Measurements from ENCODE around the gene TAOK2.
"Not testable (repeated sequence)": the region's sequence is repeated elsewhere in the genome, so short reads cannot be mapped to it uniquely, and the experiment has no call there.

Gene TAOK2

DNA sequence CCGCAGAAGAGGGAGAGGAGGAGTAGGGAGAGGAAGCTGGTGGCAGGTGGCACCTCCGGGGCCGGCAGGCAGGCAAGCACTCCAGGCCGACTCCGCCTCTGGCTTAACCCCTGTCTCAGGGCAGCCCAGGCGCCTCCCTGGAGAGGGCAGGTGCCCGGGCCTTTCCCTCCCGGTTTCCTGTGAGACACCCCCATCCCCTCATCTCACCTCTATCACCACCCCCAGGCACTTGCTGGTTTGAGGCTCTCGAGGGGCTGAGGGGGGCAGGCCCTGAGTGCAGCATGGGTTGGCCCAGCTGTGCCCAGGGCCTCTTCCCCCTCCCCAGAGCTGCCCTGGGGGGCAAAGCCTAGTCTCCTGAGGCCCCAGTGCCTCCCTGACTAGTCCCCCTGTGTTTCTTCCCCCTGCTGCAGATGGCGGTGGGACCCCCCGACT, 31.2 kb downstream of the TAOK2 start:
- DNase-seq = no peak

DNA sequence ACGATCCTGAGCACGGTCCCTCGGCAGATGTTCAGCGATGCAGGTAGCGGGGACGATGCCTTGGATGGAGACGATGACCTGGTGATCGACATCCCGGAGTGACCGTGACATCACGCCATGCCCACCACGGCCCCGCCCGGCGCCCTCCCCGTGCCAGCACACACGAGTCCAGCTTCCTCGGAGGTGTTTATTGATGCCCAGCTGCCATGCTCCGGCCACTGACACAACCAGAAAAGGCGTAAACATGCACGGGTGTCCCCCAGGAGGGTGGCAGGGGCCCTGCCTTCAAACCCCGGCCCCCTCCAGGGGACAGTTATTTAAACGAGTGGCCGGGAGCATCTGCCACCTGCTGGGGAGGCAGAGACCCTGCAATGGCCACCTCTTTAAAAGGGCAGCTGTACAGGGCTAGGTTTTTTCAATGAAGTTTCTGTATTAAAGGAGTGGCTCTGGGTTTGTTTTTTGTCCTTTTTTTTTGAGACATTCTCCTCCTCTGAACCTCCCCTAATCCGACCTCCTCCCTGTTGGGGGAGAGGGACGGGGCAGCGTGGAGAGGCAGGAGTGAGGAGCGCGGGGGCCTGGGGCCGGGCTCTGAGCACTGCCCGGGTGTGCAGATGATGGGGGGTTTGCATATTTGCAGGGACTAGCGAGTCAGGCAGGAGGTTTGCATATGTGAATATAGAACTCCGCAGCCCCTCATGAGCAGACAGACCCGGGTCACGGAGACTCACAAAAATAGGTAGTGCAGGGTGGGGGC, 31.9 kb downstream of the TAOK2 start:
- DNase-seq = peak; percentile 44

DNA sequence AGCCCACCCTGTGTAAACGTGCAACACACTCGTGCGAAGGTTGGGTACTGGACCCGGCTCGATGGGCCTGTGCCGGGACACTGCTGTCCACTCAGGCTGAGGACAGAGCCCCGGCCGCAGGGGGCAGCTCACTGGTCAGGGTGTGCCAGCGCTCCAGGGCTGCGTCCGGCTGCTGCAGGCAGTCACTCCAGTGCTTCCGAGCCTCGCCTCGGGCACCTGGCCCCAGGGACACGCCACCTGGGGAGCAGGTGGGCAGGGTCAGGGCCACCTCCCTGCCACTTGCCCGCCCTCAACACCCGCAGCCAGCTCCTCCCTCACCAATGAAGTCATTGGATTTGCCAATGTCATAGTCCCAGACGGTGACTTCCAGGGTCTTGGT, 32.4 kb downstream of the TAOK2 start:
- DNase-seq = no peak

DNA sequence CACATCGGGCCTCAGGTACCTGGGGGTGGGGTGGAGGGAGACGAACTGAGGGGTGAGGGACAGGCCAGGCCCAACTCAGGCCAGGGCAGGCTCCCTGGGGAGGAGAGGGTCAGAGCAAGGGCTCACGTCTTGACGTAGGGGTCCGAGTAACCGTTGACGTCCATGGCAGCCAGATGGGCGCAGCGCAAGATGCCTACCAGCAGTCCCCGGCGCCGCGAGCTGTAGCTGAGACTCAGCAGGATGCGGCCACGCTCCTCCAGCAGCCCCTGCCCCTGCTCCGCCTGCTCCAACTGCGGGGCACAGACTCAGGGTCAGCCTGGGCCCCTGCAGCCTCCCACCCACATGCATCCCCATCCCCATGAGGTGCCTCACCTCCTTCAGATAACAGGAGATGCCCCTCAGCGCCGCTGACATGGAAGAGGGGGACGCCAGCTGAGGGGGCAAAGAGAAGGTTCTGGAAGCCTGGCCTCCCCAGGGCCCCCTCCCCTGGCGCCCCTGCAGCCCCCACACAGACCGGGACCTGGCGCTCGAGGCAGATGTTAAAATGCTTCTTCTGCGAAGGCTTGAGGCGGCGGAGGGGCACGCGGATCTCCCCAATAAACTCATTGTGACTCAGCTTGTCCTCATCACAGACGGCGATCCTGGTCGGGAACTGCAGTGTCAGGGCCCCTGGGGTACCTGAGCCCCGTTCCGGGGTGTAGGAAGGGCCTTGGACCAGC, 33.1 kb downstream of the TAOK2 start:
- no peak for DNase-seq

DNA sequence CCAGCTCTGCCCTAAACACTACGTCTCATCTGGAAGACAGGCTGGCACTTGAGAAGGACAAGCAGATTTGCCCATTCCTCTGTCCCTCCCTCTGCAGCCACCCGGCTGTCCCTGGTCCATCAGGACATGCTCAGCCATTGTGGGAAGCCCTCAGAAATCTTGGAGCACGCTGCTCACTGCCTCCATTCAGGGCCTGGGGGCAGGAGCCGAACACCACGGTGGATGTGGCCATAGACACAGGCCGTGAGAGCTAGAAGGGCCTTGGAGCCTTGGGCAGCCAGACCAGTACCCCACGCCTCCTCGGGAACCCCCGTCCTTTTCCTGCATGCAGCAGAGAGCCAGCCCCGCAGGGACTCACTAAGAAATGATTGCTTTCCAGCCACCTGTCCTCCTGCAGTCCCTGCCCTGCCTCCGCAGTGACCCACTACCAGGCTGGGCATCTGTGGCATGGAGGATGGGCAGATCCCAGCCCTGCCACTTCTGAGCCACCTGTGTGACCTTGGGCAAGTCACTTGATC, 33.8 kb downstream of the TAOK2 start:
- DNase-seq = no peak

DNA sequence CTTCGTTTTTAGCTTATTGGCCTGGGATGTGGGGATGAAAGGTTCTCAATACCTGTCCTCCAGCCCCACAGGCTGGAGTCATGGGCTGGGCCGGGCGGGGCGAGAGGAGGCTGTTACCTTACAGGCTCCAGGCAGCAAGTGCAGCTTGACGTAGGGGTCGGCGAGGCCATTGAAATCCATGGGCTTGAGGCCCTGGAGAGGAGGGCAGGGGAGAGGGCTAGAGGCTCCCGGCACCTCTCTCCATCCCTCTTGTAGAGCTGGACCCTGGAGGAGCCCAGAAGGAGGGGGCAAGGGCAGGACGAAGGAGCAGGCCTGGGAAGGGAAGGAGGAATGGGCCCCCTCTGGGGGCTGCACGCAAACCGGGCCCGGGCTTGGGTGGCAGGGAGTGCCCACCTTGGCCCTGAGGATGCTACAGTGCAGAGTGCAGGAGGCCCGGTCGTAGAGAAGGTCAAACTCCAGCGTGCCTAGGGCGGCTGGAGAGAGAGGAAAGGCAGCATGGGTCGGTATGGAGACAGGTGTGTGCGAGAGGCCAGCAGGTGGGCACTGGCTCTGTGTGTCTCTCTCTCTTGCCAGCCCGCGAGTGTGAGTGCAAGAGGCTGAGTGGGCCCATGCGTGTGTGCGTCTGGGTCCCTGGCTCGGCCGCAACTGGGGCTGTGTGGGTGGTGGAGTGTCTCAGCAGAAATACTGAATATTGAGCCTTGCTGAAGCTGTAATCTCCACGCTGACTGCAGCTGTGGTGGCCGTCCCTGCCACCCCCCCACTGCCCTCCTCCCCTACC, 35.6 kb downstream of the TAOK2 start:
- no peak for DNase-seq

DNA sequence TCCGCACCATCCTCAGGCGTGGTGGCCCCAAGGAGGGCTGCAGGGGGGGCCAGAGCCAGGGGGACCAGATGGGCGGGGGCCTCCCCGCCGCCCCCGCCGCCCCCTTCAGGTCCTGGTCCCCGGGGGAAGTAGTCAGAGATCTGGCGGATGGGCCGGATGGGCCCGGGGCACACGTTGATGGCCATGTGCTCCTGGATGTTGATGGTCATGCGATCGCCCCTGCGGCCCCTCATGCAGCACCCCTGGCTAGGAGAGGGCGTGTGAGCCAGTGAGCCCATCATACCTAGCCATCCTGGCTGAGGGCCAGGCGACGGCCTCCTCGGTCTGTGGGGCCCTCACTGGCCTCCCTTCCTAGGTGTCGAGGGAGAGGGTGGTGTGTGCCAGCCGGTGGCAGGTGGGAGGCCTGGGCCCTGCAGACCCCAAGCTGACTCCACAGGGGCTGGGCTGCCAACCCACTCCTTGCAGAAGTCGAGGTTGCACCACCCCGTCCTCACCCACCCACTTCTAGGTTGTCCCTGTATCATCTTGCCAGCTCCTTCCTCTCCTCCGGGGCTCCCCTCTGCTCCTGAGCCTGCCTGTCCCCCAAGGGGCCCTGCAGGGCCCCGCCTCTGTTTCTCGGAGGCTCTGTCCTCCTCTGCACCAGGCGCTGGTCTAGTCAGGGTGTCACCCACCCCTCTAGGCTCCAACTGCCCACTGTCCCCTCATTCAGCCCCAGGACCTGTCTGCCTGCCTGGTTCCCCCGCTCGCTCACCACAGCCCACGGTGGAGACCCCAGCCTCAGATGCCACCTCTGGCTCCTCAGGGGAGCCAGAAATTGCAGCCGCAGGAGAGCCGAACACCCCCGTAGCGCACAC, 36.5 kb downstream of the TAOK2 start:
- no peak for DNase-seq

DNA sequence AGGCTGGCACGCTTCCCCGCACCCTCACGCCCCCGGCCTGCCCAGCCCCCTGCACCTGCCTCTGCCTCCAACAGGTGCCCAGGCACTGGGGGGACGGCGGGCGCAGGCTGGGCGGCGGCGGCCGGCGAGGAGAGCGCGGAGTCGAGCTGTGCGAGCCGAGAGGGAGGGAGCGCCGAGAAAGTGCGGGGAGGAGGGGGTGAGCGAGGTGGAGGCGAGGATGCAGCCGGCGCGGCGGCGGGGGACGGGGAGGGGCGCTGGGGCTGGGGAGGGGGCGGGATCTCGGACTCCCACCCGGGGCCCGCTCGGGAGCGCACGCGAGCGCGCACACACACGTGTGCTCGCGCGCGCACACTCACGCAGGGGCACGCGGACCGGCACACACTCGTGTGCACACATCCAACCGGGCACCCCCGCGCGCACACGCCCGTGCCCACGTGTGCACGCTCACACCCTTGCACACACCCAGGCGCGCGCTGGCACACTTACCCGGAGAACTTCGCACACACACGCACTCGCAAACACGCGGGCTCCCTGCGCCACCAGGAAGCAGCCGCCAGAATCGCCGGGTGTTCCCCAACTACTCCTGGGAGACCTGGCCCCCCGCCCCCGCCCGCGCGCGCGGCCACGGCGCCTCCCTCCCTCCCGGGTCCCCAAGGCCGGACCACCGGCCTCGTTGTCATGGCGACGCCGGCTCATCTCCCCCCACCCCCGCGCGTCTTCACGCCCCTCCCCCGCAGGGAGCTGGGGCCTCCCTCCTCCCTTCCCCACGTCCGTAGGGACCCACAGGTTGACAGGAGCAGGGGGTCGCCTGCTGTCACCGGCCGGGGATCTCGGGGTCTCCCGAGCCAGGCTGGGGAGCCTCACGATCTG, 37.4 kb downstream of the TAOK2 start, which contains the start of gene DOC2A:
DOC2A (minus strand) TSS at position 184 of the 870 bp plus-strand sequence. CDS start 805 bp downstream, outside the sequence.
- no peak for DNase-seq

DNA sequence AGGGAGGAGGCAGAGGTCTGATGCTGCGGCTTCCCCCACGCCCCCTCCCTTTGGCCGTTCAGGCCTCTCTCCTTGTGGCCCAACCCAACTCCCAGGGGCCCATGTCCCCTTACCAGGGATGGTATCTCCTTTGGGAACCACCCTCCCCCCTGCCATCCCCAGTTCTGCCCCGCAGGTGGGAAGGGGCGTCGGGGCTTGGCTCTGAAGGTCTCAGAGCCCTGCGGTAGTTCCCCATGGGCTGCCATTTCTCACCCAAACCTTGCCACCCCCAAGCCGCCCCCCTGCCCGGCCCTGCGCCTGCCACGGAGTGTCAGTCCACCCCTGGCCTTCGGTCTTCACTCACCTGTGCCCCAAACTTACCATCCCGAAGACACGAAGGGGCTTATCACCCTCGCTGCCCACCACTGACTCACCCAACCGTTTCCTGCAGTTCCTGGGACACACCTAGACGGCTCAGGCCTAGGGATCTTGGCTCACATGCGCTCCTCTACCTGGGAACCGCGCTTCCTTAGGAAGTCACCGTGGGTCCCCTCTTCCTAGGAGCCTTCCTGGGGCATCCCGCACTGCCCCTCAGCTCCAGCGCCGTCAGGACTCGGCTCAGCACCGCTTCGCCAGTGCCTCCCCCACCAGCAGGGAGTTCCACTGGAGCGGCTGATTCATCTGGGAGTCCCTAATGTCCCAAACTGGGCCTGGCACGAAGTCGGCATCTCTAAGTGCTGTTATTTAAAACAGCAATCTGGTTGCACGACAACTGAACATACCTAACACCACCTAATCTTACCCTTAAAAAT, 38.2 kb downstream of the TAOK2 start:
- DNase-seq = no peak

DNA sequence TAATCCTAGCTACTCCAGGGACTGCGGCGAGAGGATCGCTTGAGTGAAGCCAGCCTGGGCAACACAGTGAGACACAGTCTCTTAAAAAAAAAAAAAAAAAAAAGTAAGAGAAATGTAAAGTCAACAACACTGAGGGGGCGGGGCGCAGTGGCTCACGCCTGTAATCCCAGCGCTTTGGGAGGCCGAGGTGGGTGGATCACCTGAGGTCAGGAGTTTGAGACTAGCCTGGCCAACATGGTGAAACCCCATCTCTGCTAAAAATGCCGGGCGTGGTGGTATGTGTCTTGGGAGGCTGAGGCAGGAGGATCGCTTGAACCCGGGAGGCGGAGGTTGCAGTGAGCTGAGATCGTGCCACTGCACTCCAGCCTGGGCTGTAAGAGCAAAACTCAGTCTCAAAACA, 38.9 kb downstream of the TAOK2 start:
- DNase-seq = not testable (repeated sequence)

DNA sequence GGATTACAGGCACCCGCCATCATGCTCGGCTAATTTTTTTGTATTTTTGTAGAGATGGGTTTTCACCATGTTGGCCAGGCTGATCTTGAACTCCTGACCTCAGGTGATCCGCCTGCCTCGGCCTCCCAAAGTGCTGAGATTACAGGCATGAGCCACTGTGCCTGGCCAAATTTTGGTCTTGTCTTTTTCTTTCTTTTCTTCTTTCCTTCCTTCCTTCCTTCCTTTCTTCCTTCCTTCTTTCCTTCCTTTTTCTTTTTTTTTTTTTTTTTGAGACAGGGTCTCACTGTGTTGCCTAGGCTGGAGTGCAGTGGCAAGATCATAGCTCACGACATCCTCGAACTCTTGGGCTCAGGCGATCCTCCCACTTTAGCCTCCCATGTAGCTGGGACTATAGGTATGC, 41.8 kb downstream of the TAOK2 start:
- not testable (repeated sequence) for DNase-seq

DNA sequence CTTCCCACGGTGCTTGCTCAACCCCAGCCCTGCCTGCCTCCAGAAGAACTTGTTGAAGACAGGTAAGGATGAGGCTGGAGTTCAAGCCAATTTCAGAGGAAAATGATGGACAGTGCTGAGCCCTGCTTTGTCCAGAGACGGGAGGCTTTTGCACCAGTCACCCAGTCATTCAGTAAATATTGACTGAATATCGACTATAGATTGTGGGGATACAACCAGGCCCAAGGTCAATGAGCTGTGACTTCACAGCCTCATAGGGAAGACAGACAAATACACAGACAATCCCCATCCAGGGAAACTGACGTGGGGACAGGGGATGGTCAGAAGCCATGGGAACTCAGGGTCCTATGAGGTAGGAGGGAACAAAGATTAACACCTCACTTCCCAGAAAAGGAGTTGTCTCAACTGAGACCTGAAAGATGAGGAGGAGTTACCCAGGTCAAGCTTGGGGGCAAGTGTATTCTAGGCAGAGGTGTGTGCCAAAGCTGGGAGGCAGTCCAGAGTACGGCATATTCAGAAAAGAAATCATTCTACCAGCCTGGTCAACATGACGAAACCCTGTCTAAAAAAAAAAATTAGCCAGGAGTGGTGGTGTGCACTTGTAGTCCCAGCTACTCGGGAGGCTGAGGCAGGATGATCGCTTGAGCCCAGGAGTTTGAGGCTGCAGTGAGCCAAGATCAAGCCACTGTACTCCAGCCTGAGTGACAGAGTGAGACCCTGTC, 43.0 kb downstream of the TAOK2 start:
- DNase-seq = no peak

DNA sequence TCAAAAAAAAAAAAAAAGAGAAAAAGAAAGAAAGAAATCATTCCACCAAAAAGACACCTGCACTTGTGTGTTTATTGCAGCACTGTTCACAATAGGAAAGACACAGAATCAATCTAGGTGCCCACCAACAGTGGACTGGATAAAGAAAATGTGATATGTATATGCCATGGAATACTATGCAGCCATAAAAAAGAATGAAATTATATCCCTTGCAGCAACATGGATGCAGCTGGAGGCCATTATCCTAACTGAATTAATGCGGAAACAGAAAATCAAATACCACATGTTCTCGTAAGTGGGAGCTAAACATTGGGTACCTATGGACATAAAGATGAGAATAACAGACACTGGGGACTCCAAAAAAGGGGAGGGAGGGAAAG, 43.6 kb downstream of the TAOK2 start:
- DNase-seq = no peak

DNA sequence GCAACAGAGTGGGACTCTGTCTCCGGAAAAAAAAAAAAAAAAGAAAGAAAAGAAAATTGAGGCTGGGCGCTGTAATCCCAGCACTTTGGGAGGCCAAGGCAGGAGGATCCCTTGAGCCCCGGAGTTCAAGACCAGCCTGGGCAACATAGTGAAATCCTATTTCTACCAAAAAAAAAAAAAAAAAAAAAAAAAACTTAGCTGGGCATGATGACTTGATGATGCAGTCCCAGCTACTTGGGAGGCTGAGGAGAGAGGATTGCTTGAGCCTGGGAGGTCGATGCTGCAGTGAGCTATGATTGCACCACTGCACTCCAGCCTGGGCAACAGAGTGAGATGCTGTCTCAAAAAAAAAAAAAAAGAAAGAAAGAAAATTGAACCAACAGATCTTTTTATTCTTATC, 44.3 kb downstream of the TAOK2 start:
- not testable (repeated sequence) for DNase-seq

DNA sequence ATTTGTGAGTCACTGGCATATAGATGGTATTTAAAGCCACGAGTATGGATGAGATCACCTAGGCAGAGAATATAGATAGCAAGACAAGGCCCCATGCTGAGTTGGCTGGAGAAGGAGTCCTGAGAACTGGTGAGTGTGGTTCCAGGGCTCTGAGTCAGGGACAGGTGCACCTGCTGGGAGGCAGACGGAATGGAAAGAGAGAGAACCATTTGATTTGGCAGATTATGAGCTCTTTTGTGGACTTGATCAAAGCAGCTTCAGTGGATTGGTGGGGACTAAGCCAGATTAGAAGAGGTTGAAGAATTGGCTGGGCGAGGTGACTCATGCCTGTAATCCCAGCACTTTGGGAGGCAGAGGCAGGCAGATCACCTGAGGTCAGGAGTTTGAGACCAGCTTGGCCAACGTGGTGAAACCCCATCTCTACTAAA, 45.1 kb downstream of the TAOK2 start:
- no peak for DNase-seq

DNA sequence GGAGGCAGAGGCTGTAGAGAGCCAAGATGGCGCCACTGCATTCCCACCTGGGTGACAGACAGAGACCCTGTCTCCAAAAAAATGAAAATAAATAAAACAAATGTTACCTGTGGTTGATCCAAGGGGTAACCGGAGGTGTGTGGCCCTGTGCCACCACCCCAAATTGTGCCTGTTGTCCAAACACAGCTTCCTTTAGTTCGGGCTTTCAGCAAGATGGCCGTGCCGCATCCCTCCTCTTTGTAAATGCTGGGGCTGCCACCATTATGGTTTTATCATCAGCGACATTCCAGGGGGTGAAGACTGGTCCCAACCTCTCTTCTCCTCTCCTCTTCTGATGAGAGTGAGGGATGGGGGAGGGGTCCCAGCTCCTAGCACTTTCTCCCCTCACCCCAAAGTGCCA, 49.2 kb downstream of the TAOK2 start, which contains the start of gene C16orf92:
C16orf92 (plus strand) TSS at position 312 of the 400 bp plus-strand sequence. CDS start 143 bp downstream, outside the sequence.
- DNase-seq = no peak

DNA sequence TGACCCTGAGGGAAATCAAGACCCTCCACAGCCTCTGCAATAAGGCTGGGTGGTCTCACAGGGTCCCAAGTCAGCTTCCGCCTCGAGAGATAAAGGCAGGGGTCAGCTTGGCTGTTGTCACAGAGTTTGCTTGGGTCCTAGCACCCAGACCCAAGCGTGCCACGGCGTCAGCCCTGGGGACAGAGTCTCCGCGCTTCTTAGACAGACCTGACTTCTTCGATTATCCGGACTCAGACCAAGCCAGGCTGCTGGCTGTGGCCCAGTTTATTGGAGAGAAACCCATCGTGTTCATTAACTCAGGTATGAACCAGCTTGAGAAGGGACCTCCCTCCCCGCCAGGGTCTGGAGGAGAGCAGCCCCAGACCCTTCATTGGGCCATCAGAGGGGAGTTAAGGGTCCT, 49.9 kb downstream of the TAOK2 start:
- DNase-seq = no peak

DNA sequence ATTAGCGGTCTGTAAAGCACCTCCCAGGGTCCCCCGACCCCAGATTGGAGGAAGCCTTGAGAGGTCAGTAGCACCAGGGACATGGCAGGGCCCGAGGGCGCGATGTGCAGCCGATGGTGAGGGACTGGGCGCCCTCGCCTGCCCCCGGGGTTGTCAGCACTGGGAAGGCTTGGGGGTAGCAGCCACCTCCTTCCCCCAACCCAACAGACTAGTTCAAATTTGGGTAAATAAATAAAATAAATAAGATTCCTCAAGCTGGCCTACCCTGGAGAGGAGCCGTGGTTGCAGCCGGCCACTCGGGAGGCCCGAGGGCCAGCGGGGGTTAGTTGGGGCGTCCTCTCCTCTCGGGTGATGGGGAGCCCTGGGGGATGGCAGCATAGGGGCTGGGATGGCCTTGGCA, 50.8 kb downstream of the TAOK2 start:
- DNase-seq = no peak

DNA sequence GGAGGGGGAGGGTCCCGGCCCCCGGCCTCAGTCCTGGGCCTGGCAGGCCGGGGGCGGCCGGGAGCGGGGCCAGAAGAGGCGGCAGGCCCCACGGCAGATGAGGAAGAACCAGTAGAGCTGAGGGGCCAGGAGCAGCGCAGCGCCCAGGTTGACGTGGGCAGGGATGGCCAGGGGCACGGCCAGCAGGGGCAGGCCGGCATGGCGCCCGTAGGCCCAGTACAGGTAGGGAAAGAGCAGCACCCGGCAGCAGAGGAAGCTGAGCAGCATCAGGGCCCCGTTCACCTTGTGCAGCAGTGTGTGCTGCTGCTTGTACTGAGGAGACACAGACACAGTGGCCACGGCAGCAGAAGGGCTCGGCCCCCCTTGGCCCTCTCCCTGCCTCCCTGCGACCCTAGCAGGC, 51.5 kb downstream of the TAOK2 start:
- no peak for DNase-seq

DNA sequence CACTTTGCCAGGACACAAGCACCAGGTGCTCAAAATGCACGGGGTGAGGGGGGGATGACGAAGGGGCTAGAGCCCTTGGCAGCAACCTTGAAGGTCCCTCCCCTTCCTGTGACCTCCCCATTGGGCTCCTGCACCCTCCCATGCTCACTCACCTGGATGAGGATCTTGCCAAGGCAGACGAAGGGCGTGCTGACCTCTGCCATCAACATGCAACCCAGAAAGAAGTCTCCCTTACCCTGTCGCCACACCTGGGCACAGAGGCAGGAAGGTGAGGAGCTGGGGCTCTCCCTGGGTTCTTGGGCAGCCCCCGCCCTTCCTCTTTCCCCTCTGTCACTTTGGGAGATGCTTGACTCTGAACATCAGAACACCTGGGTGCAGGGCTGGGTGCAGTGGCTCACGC, 51.9 kb downstream of the TAOK2 start:
- no peak for DNase-seq
